ENCODE data around the gene DNMT3A. TPM values are rescaled to one million over a fixed set of nuclear protein-coding genes. Genes with fewer than 3 reads are reported as not detected.

The DNMT3A gene
- total and polyA plus RNA-seq, 2 of the 8 experiments (the other 6 are each of a cell fraction or from before 2014, with no cell fraction given), result 33.6 to 178 TPM

- TF ChIP-seq CTBP2 (IDR thresholded peaks at IDR 0.05; ENCODE audit: borderline replicate concordance, insufficient read depth, insufficient read length, low read length), result no peak
- TF ChIP-seq BACH1 (IDR thresholded peaks at IDR 0.05; ENCODE audit: low read length), result no peak
- TF ChIP-seq ATF2 (IDR thresholded peaks at IDR 0.05; ENCODE audit: low read length), result no peak
- no peak for TF ChIP-seq CREB1 (IDR thresholded peaks at IDR 0.05)
- no peak for TF ChIP-seq JUN (IDR thresholded peaks at IDR 0.05; ENCODE audit: low read depth, low read length)
- no peak for TF ChIP-seq E2F6 (IDR thresholded peaks at IDR 0.05)
- TF ChIP-seq SIX5 (IDR thresholded peaks at IDR 0.05; ENCODE audit: low read depth, low read length), result no peak
These were observed 109.4 kb downstream of the DNMT3A start (continued) for GRCh38 chr2:25232248-25232825.
